Brain microvascular endothelial cell (primary cell): ENCODE results near the gene TESK1.
A peak's percentile ranks its signal among the peaks of the same experiment; 100 is the strongest.

Source experiments
- DNase-seq: peaks from one replicate; pipeline ENCODE4 v3.0.0-alpha.2; 2020
- H3K27ac ChIP-seq: fragments of 250-450 bp; sonication (Bioruptor Pico); 2 replicates; pipeline ENCODE4 v1.5.1; 2020; ENCODE audit warnings: mild to moderate bottlenecking, moderate library complexity
- H3K27me3 ChIP-seq: fragments of 250-450 bp; sonication (Bioruptor Pico); replicated peaks from 2 replicates; pipeline ENCODE4 v1.5.1; 2020; ENCODE audit warnings: mild to moderate bottlenecking
- H3K36me3 ChIP-seq: fragments of 250-450 bp; sonication (Bioruptor Pico); replicated peaks from 2 replicates; pipeline ENCODE4 v1.5.1; 2020; ENCODE audit warnings: mild to moderate bottlenecking
- H3K4me3 ChIP-seq: 2 replicates; pipeline ENCODE4 v1.5.1; 2011; ENCODE audit warnings: low read depth, mild to moderate bottlenecking, control low read depth, low read length, moderate library complexity
- in situ Hi-C: cut with HindIII; loops from 2 replicates; pipeline ENCODE4 v1.10.0; 2017; ENCODE audit warnings: low sequenced_read_pairs, low pct_ligation_motif_present
- TF ChIP-seq, protein P1 (sequence below): IDR thresholded peaks from 2 replicates; pipeline ENCODE4 v1.5.1; 2011; ENCODE audit warnings: low read depth, mild to moderate bottlenecking, moderate library complexity, low read length, control low read depth, inconsistent platforms; ENCODE audit errors: missing control alignments

Gene TESK1

DNA sequence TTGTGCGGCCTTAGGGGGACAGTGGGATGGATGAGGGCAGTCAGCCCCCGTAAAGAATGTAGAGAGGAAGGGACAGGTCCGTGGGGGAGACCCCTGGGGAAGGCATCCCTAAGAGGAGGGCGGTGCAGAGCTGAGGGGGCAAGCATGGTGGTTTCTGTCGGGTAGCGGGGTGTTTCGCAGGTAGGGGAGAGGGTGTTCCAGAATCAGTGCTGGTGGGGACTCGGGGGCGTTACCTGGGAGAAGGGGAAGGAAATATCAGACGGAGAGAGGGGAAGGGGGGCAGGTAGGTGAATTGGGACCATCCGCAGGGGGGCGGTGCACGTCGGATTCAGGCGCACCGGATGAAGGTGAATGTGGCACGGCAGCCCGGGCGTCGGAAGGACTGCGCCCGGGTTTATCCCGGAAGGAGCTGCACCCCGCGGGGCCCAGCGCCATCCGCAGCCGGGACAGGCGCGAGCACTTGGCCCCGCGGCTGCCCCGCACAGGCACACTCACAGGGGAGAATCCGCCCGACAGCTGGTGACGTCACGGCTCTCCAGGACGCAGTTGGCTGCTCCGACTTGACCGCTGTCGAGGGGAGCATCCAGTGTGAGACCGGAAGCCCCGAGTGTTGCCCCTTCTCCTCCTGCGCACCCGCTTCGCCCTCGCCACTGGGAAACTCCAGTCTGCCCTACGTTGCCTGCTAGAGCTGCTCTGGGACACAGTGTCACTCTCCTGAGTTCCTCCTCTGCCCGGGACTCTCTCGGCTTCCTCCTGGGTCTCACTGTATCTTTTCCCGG lies 11.8 kb downstream of the TESK1 start:
- Histone ChIP-seq H3K36me3 (no peaks in the 10 kb centered on the region), H3K27me3 (peaks cover 13% of the 10 kb centered on the region), H3K4me3 (peak overlapping the region; percentile 41), H3K27ac (no peak overlapping the region)
- TF ChIP-seq, protein P1, sequence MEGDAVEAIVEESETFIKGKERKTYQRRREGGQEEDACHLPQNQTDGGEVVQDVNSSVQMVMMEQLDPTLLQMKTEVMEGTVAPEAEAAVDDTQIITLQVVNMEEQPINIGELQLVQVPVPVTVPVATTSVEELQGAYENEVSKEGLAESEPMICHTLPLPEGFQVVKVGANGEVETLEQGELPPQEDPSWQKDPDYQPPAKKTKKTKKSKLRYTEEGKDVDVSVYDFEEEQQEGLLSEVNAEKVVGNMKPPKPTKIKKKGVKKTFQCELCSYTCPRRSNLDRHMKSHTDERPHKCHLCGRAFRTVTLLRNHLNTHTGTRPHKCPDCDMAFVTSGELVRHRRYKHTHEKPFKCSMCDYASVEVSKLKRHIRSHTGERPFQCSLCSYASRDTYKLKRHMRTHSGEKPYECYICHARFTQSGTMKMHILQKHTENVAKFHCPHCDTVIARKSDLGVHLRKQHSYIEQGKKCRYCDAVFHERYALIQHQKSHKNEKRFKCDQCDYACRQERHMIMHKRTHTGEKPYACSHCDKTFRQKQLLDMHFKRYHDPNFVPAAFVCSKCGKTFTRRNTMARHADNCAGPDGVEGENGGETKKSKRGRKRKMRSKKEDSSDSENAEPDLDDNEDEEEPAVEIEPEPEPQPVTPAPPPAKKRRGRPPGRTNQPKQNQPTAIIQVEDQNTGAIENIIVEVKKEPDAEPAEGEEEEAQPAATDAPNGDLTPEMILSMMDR: peak; percentile 19
- DNase-seq: peak; percentile 43
- in situ Hi-C loops: no loop called here

- no peak for DNase-seq
Measured at GRCh38 chr9:35617548-35617947, 12.5 kb downstream of the TESK1 start.

DNA sequence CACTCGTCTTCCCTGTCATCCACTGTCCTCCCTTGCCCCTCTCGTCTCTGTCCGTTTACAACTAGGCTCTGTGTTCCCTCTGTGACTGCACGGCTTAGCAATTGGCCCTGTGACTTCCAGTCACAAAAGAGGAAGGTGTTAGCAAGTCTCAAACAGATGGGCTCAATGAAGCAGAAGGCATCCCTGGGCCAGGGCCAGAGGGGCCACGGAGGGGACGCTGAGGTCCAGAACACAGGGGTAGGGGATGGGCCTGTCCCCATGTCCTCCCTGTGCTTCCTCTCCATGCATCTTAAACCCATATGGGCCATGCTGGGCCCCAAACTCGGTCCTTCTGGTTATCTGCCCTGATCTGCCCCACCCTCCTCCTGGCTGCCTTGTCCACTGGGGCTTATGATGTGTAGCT lies 13.3 kb downstream of the TESK1 start, which contains the start of gene CD72:
Gene CD72, minus strand, starts transcription at position 89 of the 403 bp plus-strand sequence. CDS start 110 bp downstream, outside the sequence.
- H3K36me3 ChIP-seq: no peaks in the 10 kb centered on the region
- TF ChIP-seq, protein P1: no peak
- DNase-seq: no peak
- in situ Hi-C loops: no loop called here
- peak within 1 kb of the TSS; percentile 41 for H3K4me3 ChIP-seq
- H3K27me3 ChIP-seq: peaks cover 13% of the 10 kb centered on the region
- no peak within 1 kb of the TSS for H3K27ac ChIP-seq

More at GRCh38 chr9:35617548-35617947, 12.5 kb downstream of the TESK1 start:
- Histone ChIP-seq H3K27me3 (peaks cover 13% of the 10 kb centered on the region), H3K4me3 (no peak overlapping the region), H3K27ac (no peak overlapping the region), H3K36me3 (no peaks in the 10 kb centered on the region)
- in situ Hi-C loops: no loop called here
- TF ChIP-seq, protein P1: no peak

- no peak overlapping the region for H3K27ac ChIP-seq
- in situ Hi-C loops: no loop called here
- TF ChIP-seq, protein P1: no peak
- H3K4me3 ChIP-seq: no peak overlapping the region
- no peaks in the 10 kb centered on the region for H3K36me3 ChIP-seq
- H3K27me3 ChIP-seq: peaks cover 13% of the 10 kb centered on the region
- DNase-seq: no peak
Measured at GRCh38 chr9:35618854-35619799, 14.1 kb downstream of the TESK1 start.

DNA sequence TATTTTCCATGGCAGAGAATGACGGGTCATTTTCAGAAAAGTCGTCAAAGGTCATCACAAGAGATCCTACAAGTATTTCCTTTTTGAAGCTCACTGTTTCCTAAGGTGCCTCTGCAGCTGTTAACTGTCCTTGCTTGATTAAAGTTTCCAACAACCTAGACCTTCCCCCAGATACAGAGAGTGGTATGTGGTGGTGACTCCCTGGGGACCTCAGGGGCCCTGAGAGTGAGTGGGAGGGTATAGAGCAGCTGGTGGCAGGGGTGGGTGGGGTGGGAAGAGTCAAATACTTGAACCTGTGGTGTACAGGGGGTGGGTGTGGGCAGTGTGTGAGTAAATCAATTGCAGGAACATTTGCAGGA lies 14.7 kb downstream of the TESK1 start:
- in situ Hi-C loops: no loop called here
- peaks cover 13% of the 10 kb centered on the region for H3K27me3 ChIP-seq
- TF ChIP-seq, protein P1: no peak
- no peaks in the 10 kb centered on the region for H3K36me3 ChIP-seq
- DNase-seq: no peak
- no peak overlapping the region for H3K4me3 ChIP-seq
- no peak overlapping the region for H3K27ac ChIP-seq
